ENCODE data around the gene ACTN1. TPM values are rescaled to one million over a fixed set of nuclear protein-coding genes. Genes with fewer than 3 reads are reported as not detected.
A peak's percentile ranks its signal among the peaks of the same experiment; 100 is the strongest.

ACTN1 gene
- total RNA-seq, 1 experiment from 2014 or later = 148 TPM

DNA sequence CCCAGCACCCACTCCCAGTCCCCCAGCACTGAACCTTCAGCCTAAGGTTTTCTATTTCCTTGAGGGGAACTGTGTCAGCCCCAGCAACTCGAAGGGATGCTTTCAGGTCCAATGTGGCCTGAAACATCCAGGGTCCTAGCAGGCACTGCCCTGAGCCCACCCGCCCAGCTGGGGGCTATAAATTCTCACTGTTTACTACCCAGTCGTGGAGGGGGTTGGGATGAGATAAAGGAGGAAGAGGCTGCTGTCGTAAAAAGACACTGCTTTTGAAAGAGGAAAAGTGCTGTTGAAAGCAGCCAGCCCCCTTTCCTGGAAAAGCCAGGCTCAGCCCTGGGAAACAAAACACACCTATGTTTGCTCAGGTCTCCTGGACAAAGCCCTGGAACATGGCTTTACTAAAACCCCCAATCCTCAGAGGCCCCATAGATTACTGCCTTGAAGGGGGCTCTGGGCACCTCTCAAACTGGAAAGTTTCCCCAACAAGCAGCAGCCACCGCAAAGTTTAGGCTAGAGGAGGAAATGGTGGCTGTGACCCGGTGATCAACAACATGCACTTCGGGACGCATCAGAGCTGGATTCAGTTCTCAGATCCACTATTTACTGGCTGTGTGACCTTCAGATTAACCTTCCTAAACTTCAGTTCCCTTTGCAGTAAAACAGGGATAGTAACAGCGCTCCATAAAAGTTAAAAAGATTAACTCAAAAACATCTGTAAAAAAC, 51.0 kb downstream of the ACTN1 start:
- H3K9me3 ChIP-seq (ENCODE audit: low read depth, low read length, poor library complexity, severe bottlenecking) = peaks cover 5% of the 10 kb centered on the region
- H3K27me3 ChIP-seq (replicated peaks; ENCODE audit: insufficient read depth, low read depth, low read length, poor library complexity) = no peaks in the 10 kb centered on the region
- intact Hi-C loops (cut with micrococcal nuclease; ENCODE audit: unreplicated experiment) = no loop called here
- peaks cover under 1% of the 10 kb centered on the region for H3K4me1 ChIP-seq (ENCODE audit: insufficient read depth, low read length, poor library complexity, severe bottlenecking)
- no peak overlapping the region for H3K4me3 ChIP-seq (ENCODE audit: low read depth, low read length, poor library complexity, severe bottlenecking)
- H3K27ac ChIP-seq (ENCODE audit: low read depth, low read length, poor library complexity, severe bottlenecking) = no peak overlapping the region
- BruUV-seq (replicated peaks) = no TSS peak
- ChIA-PET CTCF (no interaction called here), POLR2A (ENCODE audit: low non-redundant PET) (no interaction called here)
- no peak for DNase-seq (ENCODE audit: low spot score)
- no peaks in the 10 kb centered on the region for H3K36me3 ChIP-seq (ENCODE audit: insufficient read depth, low read length, poor library complexity, severe bottlenecking)
- no peak for TF ChIP-seq EZH2 (IDR thresholded peaks at IDR 0.05; ENCODE audit: borderline replicate concordance, low read depth, low read length, poor library complexity, severe bottlenecking)
- no peak for TF ChIP-seq CTCF (conservative IDR thresholded peaks at IDR 0.05; ENCODE audit: low read depth, low read length)

- ChIA-PET CTCF (no interaction called here), POLR2A (ENCODE audit: low non-redundant PET) (no interaction called here)
- Histone ChIP-seq H3K9me3 (ENCODE audit: low read depth, low read length, poor library complexity, severe bottlenecking) (peaks cover 5% of the 10 kb centered on the region), H3K27ac (ENCODE audit: low read depth, low read length, poor library complexity, severe bottlenecking) (no peak overlapping the region), H3K4me1 (ENCODE audit: insufficient read depth, low read length, poor library complexity, severe bottlenecking) (peaks cover 11% of the 10 kb centered on the region), H3K4me3 (ENCODE audit: low read depth, low read length, poor library complexity, severe bottlenecking) (no peak overlapping the region), H3K36me3 (ENCODE audit: insufficient read depth, low read length, poor library complexity, severe bottlenecking) (no peaks in the 10 kb centered on the region), H3K27me3 (replicated peaks; ENCODE audit: insufficient read depth, low read depth, low read length, poor library complexity) (no peaks in the 10 kb centered on the region)
- DNase-seq (ENCODE audit: low spot score) = no peak
- intact Hi-C loops (cut with micrococcal nuclease; ENCODE audit: unreplicated experiment) = no loop called here
- no peak for TF ChIP-seq EZH2 (IDR thresholded peaks at IDR 0.05; ENCODE audit: borderline replicate concordance, low read depth, low read length, poor library complexity, severe bottlenecking)
- no peak for TF ChIP-seq CTCF (conservative IDR thresholded peaks at IDR 0.05; ENCODE audit: low read depth, low read length)
- BruUV-seq (replicated peaks) = no TSS peak
These were observed 52.0 kb downstream of the ACTN1 start for GRCh38 chr14:68927089-68927488.

DNA sequence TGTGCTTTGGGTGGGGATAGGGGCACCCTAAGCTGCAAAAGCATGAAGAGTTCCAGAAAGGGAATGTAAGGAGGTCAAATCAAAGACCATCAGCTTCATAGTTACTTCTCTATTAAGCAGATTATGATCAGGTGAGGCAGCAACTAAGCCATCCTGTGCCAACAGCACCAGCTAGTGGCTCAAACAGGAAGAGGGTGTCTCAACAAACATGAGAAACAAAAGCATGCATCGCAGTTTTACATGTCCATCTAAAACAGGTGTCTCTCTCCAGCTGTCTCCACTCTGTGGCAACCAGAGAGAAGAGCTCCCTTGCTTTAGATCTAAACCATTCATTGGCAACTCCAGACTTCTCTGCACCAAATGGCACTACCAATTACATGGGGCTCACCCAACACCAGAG, 52.9 kb downstream of the ACTN1 start:
- no peaks in the 10 kb centered on the region for H3K27me3 ChIP-seq (replicated peaks; ENCODE audit: insufficient read depth, low read depth, low read length, poor library complexity)
- BruUV-seq (replicated peaks) = no TSS peak
- H3K27ac ChIP-seq (ENCODE audit: low read depth, low read length, poor library complexity, severe bottlenecking) = no peak overlapping the region
- TF ChIP-seq EZH2 (IDR thresholded peaks at IDR 0.05; ENCODE audit: borderline replicate concordance, low read depth, low read length, poor library complexity, severe bottlenecking) (no peak), CTCF (conservative IDR thresholded peaks at IDR 0.05; ENCODE audit: low read depth, low read length) (peak; percentile 45)
- peaks cover 17% of the 10 kb centered on the region for H3K4me1 ChIP-seq (ENCODE audit: insufficient read depth, low read length, poor library complexity, severe bottlenecking)
- no peak for DNase-seq (ENCODE audit: low spot score)
- peaks cover 5% of the 10 kb centered on the region for H3K9me3 ChIP-seq (ENCODE audit: low read depth, low read length, poor library complexity, severe bottlenecking)
- ChIA-PET CTCF (no interaction called here), POLR2A (ENCODE audit: low non-redundant PET) (no interaction called here)
- no peaks in the 10 kb centered on the region for H3K36me3 ChIP-seq (ENCODE audit: insufficient read depth, low read length, poor library complexity, severe bottlenecking)
- H3K4me3 ChIP-seq (ENCODE audit: low read depth, low read length, poor library complexity, severe bottlenecking) = no peak overlapping the region
- intact Hi-C loops (cut with micrococcal nuclease; ENCODE audit: unreplicated experiment) = no loop called here
